Inflammatory macrophage treated with lipopolysaccharide for 4 hours (primary cell): ENCODE measurements around the gene PLCB3.

ENCODE experiments used
- DNase-seq: peaks from one replicate; pipeline ENCODE4 v3.0.0-alpha.2; 2020

PLCB3 gene

DNA sequence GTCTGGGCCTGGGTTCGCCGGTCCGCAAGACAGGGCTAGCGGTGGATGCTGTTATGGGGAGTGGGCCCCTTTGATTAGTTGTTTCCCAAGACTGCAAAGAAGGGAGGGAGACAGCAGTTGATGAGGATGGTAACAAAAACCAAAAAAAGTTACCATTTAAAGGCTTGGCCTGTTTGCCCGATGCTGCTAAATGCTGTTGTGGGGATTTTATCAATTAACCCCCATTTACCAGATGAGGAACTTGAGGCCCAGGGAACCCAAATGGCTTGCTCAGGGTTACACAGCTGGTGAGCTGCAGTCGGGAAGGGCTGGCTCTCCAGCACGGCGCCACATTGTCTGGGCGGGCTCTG is 28.7 kb upstream of the PLCB3 start:
- DNase-seq = no peak

DNA sequence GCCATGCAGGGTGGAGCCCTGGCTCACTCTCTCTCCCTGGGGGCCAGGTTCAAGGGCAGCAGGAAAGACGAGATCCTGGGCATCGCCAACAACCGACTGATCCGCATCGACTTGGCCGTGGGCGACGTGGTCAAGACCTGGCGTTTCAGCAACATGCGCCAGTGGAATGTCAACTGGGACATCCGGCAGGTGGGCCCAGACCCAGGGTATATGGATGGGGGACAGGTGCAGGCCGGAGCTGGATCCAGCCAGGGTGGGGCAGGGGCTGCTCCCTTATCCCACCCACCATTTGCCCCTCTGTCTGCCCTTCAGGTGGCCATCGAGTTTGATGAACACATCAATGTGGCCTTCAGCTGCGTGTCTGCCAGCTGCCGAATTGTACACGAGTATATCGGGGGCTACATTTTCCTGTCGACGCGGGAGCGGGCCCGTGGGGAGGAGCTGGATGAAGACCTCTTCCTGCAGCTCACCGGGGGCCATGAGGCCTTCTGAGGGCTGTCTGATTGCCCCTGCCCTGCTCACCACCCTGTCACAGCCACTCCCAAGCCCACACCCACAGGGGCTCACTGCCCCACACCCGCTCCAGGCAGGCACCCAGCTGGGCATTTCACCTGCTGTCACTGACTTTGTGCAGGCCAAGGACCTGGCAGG is 28.2 kb upstream of the PLCB3 start:
- DNase-seq = no peak

DNA sequence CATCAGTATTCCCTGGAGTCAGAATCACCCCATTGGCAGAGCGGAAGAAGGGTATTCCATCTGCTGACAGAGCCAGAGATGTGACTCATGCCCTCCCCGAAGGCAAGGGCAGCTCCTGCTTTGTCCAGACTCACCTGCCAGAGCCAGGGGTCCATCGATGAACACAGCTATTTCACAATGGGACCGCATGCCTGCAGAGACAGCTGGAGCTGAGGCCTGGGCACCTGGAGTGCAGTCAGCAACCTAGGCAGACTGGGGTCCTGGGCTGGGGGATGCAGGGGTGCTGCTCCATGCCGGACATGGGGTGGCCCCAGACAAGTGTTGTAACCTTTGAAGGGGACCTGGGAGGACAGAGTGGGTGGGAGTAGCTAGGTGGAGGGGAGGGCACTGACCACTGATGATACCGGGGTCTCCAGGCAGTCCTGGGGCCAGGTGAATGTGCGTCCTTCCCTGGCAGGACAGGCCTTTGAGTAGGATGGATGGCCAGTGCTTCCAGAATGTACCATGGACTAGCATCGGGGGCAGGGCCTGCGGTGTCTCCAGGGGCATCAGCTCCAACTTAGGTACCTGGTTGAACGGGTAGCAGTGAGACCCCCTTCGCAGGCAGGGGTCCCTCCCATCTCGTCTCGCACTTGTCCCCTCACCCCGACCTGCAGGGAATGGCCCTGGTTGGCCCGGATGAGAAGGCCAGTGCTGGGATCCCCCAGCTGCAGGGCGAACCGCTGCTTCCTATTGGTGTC is 27.0 kb upstream of the PLCB3 start:
- no peak for DNase-seq

DNA sequence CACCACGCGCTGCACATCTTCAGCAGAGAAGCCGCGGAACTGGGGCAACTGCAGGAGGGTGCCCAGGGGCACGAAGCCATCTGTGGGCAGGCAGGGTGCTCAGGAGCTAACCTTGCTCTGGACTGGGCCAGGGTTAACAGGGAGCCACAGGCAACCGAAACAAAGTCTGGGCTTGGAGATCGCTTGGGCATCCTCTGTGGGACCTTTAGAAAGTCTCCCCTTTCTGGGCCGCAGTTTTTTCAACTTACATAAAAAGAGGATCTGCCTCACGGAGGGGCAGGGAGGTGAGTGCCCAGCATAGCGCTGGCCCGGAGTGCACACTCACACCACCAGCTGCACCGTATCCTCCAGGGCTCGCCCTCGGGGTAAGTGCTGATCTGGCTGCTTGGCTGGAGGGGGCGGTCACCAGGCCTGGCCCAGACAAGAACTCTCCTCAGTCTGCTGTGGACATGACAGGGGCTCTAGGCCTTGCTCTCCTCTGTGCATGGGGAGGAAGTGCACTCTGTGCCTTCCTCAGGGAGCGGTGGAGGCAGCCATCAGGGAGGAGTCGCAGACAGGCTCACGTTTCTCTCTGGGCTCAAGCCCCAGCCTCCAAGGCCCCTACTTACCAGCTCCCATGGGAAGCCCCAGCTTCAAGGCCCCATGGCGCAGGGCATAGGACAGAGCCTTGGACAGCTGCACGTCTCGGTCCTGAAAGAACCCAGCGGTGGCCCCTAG is 26.3 kb upstream of the PLCB3 start:
- DNase-seq = no peak

DNA sequence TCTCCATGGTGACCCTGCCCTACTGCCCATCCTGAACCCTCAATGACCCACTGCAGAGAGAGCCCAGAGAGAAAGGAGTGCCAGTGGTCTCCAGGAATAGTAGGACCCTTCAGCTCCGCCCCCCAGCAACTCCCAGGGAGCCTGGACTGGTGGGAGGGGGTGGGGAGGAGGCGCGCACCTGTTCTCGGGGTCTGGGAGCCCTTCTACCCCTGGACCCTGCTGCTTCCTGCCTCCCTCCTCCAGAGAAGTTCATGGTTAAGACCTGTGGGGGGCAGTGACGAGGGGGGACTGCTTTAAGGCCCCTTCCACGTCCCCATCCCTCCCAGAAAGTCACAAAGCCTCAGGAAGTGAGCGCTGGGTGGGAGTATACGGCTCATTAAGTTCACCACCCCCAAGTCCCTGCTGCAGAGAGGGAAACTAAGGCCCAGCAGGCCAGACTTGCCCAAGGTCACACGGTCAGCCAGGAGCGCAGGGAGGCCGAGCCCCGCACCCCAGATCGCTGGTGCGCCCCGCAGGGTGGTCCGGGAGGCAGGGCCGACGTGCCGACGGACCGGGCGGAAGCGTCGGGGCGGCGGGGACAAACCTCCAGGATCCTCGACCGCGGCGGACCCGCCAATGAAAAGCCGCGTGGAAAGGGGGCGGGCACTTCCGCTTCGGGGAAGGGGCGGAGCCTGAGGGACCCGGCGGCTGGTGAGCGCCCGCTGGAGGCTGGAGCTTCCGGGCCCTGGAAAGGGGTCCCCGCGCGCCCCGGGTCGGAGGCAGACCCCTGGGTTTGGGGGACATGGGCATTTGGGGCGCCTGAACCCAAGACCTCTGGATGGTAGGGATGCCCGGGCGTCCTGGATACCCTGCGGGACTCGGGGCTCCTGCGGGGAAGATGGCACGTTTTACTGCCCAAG is 25.5 kb upstream of the PLCB3 start, which contains the start of the genes NUDT22 and TRPT1:
Gene NUDT22, plus strand, starts transcription at position 667 of the 899 bp plus-strand sequence. CDS start 379 bp downstream, outside the sequence.
Gene TRPT1, minus strand, starts transcription at position 579 of the 899 bp plus-strand sequence. Its CDS starts 326 bp downstream, at position 253.
- peak; percentile 89 for DNase-seq

DNA sequence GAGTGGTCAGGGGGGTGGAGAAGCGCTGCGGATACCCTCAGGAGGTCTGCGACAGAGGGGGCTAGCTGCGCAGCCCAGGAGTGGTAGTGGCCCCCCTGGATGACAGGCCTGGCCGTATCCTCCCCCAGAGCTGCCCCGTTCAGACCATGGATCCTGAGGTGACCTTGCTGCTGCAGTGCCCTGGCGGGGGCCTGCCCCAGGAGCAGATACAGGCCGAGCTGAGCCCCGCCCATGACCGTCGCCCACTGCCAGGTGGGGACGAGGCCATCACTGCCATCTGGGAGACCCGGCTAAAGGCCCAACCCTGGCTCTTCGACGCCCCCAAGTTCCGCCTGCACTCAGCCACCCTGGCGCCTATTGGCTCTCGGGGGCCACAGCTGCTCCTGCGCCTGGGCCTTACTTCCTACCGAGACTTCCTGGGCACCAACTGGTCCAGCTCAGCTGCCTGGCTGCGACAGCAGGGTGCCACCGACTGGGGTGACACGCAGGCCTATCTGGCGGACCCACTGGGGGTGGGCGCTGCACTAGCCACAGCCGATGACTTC is 24.8 kb upstream of the PLCB3 start:
- DNase-seq = peak; percentile 75

DNA sequence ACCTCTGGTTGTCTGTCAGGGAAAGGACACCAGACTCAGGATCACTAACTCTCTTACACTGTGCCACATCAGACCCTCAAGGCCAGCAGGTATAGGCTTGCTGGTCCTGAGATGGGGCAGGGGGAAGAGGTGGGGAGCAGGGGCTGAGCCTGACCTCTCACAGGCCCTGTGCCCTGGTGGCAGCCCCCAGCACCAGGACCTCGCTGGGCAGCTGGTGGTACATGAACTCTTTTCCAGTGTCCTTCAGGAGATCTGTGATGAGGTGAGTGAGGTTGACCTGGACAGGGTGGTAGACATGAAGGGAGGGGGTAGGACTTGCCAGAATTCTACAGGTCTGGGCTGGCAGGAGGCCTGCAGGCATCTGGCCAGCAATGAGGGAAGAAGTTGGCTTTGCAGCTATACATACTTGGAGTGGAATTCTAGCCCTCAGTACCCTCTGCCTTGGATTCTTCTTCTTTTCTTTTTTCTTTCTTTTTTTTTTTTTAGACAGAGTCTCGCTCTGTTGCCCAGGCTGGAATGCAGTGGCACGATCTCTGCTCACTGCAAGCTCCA is 23.8 kb upstream of the PLCB3 start:
- no peak for DNase-seq

DNA sequence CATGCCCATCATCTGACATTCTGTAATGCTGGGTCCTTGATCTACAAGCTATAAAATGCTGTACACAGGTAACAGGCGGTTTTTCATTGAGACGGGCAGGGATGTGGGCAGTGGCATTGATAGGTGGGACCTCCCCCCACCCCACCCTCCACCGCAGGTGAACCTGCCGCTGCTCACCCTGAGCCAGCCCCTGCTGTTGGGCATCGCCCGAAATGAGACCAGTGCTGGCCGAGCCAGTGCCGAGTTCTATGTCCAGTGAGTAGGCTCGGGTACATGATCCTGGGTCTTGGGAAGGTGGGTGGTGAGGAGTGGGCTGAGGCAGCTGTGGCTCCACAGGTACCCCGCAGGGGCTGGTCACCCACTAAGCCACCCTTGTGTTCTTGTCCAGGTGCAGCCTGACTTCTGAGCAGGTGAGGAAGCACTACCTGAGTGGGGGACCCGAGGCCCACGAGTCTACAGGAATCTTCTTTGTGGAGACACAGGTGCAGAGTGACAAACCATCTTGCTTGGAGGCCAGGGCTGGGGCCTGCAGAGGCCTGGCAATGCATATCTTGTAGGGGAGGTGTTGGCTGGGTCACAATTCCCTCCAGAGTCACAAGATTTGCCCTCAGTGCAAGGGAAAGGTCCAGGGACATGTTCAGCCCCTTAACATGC is 22.1 kb upstream of the PLCB3 start:
- DNase-seq = no peak

DNA sequence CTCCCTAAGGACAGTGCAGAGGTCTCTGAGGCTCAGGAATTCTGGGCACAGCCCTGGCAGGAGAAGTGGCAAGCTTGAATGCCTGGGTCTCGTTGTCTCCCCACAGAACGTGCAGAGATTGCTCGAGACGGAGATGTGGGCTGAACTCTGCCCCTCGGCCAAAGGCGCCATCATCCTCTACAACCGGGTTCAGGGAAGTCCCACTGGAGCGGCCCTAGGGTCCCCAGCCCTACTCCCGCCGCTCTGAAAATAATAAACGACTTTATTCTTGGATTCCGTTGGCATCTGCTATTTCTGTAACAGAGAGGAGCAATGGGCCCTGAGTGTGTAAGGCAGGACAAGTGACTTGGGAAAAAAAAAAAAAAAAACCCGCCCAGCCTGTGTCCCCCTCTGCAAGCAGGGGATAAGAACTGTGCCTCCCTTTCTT is 21.6 kb upstream of the PLCB3 start:
- DNase-seq = no peak

DNA sequence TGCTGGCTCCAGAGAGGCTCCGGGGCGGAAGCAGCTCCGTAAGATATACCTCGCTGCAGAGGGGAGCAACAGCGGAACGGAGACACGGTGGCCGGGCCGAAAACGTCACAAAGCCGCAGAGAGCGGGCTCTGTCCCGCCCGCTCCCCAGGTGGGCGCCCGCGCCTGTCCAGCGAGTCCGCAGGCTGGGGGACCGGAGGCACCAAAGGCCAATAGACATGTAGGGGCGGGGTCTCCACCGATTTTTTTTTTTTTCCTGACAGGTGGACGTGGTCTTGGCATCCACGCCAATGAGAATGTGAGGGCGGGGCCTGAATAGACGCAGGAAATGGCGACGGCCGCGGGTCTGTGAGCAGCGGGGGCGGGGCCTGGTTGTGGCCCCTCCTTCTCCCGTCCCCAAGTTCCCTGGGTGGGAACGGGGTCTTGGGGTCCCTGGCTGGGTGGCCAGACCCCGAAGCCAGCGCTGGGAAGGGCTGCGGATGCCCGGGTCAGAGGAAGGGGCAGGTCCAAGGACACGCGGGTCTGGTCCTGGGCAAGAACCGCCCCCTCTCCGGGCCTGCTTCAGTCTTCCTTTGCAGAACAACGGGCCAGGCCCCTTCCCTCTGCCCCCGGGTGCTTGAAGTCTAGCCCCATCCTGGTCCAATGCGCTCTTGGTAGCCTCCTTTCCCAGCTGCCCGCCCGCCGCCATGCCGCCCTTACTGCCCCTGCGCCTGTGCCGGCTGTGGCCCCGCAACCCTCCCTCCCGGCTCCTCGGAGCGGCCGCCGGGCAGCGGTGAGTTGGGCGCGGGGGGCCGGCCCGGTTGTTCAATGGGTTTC is 21.0 kb upstream of the PLCB3 start, which contains the start of gene DNAJC4:
Gene DNAJC4, plus strand, starts transcription at position 378 of the 814 bp plus-strand sequence. Its CDS starts 307 bp downstream, at position 685.
- DNase-seq = peak; percentile 80

DNA sequence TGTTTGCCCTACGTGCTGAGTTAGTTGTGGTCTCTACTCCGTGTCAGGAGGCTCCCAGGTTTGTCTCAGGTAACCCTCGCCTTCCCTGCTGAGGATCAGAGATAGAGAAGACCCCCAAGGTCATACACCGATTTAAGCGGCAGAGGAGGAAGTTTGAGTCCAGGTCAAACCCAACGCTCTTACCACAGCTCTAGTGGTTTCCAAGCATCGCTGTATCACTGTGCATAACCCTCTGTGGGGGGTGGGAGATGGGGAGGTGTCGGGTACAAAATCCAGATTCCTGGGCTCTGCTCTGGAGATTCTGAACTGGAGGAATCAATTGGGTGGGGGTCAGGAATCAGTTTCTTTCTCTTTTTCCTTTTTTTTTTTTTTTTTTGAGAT is 20.4 kb upstream of the PLCB3 start:
- no peak for DNase-seq

DNA sequence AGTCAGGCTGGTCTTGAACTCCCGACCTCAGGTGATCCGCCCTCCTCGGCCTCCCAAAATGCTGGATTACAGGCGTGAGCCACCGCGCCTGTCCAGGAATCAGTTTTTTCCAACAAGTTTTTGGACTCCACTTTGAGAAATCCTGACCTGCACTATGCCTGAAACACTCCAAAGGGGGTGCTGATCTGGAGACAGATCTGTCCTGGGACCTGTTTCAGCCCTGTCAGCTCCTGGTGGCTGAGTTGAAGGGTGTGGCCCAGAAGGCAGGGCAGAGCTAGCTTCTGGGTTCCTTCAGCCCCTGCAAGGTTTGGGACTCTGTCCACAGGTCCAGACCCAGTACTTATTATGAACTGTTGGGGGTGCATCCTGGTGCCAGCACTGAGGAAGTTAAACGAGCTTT is 19.8 kb upstream of the PLCB3 start:
- DNase-seq = no peak

DNA sequence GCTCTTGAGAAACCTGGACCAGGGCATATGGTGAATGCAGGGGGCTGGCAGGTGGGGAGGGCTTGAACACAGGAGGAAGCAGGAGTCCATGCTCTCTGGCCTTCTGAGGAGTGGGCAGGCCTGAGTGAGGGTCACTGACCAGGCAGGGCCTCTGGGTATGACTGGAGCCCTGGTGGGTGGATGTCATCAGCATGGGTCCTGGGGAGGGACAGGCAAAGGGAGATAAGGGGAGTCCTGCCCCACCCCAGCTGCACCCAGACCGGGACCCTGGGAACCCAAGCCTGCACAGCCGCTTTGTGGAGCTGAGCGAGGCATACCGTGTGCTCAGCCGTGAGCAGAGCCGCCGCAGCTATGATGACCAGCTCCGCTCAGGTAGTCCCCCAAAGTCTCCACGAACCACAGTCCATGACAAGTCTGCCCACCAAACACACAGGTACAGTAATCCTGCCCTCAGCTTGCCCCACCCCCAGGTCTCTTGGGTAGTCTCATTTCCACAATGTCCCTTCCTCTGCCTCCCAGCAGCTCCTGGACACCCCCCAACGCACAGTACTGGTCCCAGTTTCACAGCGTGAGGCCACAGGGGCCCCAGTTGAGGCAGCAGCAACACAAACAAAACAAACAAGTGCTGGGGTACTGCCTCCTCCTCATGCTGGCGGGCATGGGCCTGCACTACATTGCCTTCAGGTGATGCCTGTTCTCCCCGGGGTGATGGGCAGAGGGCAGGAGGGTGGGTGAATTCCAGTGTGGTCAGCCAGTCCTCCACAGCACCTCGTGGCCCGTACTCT is 19.0 kb upstream of the PLCB3 start:
- no peak for DNase-seq

DNA sequence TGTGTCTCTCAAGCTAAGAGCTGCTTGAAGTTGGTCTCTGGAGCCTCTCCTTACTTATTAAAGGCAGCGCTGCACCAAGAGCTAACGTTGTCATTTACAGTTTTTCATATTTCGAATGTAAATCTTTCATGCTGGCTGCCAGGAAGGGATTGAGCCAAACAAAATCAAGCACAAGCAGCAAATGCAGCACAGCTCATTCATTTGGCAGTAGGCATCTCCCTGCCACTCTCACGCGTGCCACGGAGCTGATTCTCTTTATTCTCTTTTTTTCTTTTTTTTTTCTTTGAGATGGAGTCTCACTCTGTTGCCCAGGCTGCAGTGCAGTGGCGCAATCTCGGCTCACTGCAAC is 18.4 kb upstream of the PLCB3 start:
- no peak for DNase-seq

DNA sequence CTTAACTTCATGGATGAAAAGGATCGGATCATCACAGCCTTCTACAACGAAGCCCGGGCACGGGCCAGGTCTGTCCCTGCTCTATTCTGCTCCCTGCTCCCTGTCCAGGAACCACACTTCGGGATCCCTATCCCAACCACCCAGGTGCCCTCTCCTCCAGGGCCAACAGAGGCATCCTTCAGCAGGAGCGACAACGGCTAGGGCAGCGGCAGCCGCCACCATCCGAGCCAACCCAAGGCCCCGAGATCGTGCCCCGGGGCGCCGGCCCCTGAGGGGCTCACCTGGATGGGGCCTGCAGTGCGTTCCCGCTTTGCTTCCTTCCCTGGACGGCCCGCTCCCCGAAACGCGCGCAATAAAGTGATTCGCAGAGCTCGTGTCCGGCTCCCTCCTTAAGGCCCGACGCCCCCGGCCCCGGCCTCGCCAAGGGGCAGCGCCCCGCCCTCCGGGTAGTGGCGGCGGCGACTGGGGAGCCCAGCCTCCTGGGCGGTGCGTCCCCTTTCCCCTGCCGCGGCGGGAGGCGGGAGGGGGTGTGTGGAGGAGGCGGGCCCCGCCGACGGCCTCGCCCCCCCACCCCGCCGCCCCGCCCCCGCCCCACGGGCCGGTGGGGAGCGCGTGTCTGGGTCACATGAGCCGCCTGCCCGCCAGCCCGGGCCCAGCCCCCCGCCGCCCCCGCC is 17.3 kb upstream of the PLCB3 start, which contains the start of gene VEGFB:
Gene VEGFB, plus strand, starts transcription at position 672 of the 674 bp plus-strand sequence. CDS start 250 bp downstream, outside the sequence.
- DNase-seq = peak; percentile 25

DNA sequence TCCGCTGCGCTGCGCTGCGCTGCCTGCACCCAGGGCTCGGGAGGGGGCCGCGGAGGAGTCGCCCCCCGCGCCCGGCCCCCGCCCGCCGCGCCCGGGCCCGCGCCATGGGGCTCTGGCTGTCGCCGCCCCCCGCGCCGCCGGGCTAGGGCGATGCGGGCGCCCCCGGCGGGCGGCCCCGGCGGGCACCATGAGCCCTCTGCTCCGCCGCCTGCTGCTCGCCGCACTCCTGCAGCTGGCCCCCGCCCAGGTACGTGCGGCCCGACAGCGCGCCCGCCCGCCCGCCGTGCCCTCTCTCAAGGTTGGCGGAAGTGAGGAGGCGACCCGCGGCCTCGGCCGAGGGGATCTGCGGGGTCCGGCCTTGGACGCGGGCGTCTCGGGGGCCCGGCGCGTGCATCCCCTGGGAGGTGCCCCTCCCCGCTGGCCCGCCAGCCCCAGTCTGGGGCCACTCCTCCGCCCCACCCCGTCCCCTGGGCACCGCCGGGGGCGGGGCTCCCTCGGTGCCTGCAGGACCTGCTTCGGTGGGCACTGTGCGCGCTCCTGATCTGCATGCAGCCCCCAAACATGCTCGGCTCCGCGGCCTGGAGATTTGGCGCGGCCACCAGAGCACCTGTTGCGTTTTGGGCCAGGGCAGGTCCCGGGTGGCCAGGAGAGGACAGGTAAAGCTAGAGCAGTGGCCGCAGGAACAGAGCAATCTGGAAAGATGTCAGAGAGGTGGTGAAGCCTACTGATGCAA is 16.5 kb upstream of the PLCB3 start:
- no peak for DNase-seq

DNA sequence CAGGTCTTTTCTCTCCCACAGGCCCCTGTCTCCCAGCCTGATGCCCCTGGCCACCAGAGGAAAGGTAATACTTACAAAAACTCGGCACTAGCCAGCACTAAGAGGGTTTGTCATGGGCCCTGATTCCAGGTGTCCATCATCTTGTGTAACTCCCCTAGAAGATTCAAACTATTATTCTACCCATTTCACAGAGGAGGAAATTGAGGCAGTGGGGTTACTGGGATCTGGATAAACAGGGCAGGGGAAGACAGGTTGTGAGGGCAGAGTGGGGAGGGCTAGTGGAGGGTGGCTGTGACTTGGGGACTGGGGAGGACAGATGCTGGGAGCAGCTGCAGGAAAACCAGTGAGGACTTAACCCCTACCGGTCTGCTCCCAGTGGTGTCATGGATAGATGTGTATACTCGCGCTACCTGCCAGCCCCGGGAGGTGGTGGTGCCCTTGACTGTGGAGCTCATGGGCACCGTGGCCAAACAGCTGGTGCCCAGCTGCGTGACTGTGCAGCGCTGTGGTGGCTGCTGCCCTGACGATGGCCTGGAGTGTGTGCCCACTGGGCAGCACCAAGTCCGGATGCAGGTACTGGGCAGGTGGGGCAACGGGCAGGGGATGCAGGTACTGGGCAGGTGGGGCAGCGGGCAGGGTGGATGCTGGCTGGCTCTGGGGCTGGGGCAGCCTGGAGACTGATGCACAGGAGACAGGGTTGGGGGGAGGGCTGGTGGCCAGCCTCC is 15.7 kb upstream of the PLCB3 start:
- DNase-seq = no peak
